ENCODE results near the gene ASMTL. TPM values are rescaled to one million over a fixed set of nuclear protein-coding genes. Genes with fewer than 3 reads are reported as not detected.

Gene ASMTL
- polyA plus RNA-seq, 1 donor (not counting 4 experiments of a cell fraction or from before 2014, with no cell fraction given) = 13.8 TPM

- Histone ChIP-seq H3K4me3 (ENCODE audit: control insufficient read depth in 2 of 3, extremely low read depth in 1 of 3, insufficient read depth in 2 of 3, low read depth in 1 of 3, low read length in 3 of 3) (no peak overlapping the region), H3K4me1 (ENCODE audit: control insufficient read depth, extremely low read depth, insufficient read depth, low read length) (no peaks in the 10 kb centered on the region), H2AFZ (ENCODE audit: control insufficient read depth, low read length) (no peak overlapping the region), H3K9me3 (ENCODE audit: control insufficient read depth, low read depth, low read length) (no peaks in the 10 kb centered on the region), H3K9me1 (ENCODE audit: control insufficient read depth, extremely low read depth, insufficient read depth, low read length) (no peaks in the 10 kb centered on the region), H3K4me2 (ENCODE audit: control insufficient read depth, extremely low read depth, insufficient read depth, low read depth, low read length) (no peak overlapping the region), H3K79me2 (ENCODE audit: control insufficient read depth, insufficient read depth, low read length) (no peaks in the 10 kb centered on the region), H3K27me3 (ENCODE audit: control insufficient read depth, extremely low read depth, insufficient read depth, low read length) (no peaks in the 10 kb centered on the region), H4K20me1 (ENCODE audit: control insufficient read depth, extremely low read depth, insufficient read depth, low read length) (no peaks in the 10 kb centered on the region), H3K27ac (ENCODE audit: control insufficient read depth, insufficient read depth, low read length) (no peak overlapping the region), H3K36me3 (ENCODE audit: control insufficient read depth in 2 of 2, extremely low read depth in 1 of 2, insufficient read depth in 2 of 2, low read length in 2 of 2) (peaks cover 3 to 17% of the 10 kb centered on the region in 2 experiments), H3K9ac (ENCODE audit: control insufficient read depth, extremely low read depth, insufficient read depth, low read length) (no peak overlapping the region)
- TF ChIP-seq EZH2 (IDR thresholded peaks at IDR 0.05; ENCODE audit: low read length) = no peak
- TF ChIP-seq, protein P1, sequence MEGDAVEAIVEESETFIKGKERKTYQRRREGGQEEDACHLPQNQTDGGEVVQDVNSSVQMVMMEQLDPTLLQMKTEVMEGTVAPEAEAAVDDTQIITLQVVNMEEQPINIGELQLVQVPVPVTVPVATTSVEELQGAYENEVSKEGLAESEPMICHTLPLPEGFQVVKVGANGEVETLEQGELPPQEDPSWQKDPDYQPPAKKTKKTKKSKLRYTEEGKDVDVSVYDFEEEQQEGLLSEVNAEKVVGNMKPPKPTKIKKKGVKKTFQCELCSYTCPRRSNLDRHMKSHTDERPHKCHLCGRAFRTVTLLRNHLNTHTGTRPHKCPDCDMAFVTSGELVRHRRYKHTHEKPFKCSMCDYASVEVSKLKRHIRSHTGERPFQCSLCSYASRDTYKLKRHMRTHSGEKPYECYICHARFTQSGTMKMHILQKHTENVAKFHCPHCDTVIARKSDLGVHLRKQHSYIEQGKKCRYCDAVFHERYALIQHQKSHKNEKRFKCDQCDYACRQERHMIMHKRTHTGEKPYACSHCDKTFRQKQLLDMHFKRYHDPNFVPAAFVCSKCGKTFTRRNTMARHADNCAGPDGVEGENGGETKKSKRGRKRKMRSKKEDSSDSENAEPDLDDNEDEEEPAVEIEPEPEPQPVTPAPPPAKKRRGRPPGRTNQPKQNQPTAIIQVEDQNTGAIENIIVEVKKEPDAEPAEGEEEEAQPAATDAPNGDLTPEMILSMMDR (optimal IDR thresholded peaks at IDR 0.05 in 1 of 3, IDR thresholded peaks at IDR 0.05 in 1 of 3, conservative IDR thresholded peaks at IDR 0.05 in 1 of 3; ENCODE audit: extremely low read depth in 1 of 3, insufficient read depth in 2 of 3, low read length in 3 of 3) = no peak
- DNase-seq (ENCODE audit: low read depth, low spot score) = no peak
- dilution Hi-C loops (cut with MboI; ENCODE audit: extremely low pct_ligation_motif_present, low sequenced_read_pairs) = no loop called here
- FAIRE-seq = no peak
Measured at GRCh38 chrX:1434871-1435240, 17.9 kb downstream of the ASMTL start.

DNA sequence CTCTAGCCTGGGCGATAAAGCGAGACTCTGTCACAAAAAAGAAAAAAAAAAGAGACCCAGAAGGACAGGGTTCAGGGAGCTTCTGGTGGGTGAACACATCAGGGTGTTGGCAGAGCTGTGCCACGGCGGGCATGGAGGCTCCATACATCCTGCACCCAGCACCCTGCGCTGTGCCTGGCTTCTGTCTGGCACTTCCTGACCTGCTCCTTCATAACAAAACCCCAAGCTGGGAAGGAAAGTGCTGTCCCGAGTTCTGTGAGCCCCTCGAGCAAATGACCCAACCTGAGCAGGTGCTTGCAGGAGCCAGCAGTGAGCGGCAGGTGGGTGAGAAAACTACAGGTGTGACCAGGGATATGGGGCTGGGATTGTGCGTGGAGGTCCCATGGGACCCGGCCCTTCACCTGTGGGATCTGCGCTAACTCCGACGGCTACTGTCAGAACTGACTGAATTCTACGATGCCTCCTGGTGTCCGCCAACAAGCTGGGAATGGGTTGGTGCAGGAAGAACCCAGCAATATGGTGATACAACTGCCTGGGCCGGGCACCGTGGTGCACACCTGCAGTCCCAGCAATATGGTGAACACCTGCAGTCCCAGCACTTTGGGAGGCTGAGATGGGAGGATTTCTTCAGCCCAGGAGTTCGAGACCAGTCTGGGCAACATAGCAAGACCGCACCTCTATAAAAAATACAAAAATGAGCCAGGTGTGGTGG, 18.9 kb downstream of the ASMTL start:
- FAIRE-seq (no peak), DNase-seq (ENCODE audit: low read depth, low spot score) (no peak)
- no peaks in the 10 kb centered on the region for H3K9me1 ChIP-seq (ENCODE audit: control insufficient read depth, extremely low read depth, insufficient read depth, low read length)
- H3K27ac ChIP-seq (ENCODE audit: control insufficient read depth, insufficient read depth, low read length) = no peak overlapping the region
- H4K20me1 ChIP-seq (ENCODE audit: control insufficient read depth, extremely low read depth, insufficient read depth, low read length) = no peaks in the 10 kb centered on the region
- H3K79me2 ChIP-seq (ENCODE audit: control insufficient read depth, insufficient read depth, low read length) = no peaks in the 10 kb centered on the region
- no peaks in the 10 kb centered on the region for H3K27me3 ChIP-seq (ENCODE audit: control insufficient read depth, extremely low read depth, insufficient read depth, low read length)
- no peaks in the 10 kb centered on the region for H3K4me1 ChIP-seq (ENCODE audit: control insufficient read depth, extremely low read depth, insufficient read depth, low read length)
- H3K4me2 ChIP-seq (ENCODE audit: control insufficient read depth, extremely low read depth, insufficient read depth, low read depth, low read length) = no peak overlapping the region
- H3K4me3 ChIP-seq (ENCODE audit: control insufficient read depth in 2 of 3, extremely low read depth in 1 of 3, insufficient read depth in 2 of 3, low read depth in 1 of 3, low read length in 3 of 3) = no peak overlapping the region
- TF ChIP-seq, protein P1 (optimal IDR thresholded peaks at IDR 0.05 in 1 of 3, IDR thresholded peaks at IDR 0.05 in 1 of 3, conservative IDR thresholded peaks at IDR 0.05 in 1 of 3; ENCODE audit: extremely low read depth in 1 of 3, insufficient read depth in 2 of 3, low read length in 3 of 3) = no peak
- no peak for TF ChIP-seq EZH2 (IDR thresholded peaks at IDR 0.05; ENCODE audit: low read length)
- dilution Hi-C loops (cut with MboI; ENCODE audit: extremely low pct_ligation_motif_present, low sequenced_read_pairs) = no loop called here
- peaks cover 3 to 17% of the 10 kb centered on the region in 2 experiments for H3K36me3 ChIP-seq (ENCODE audit: control insufficient read depth in 2 of 2, extremely low read depth in 1 of 2, insufficient read depth in 2 of 2, low read length in 2 of 2)
- no peak overlapping the region for H3K9ac ChIP-seq (ENCODE audit: control insufficient read depth, extremely low read depth, insufficient read depth, low read length)
- H3K9me3 ChIP-seq (ENCODE audit: control insufficient read depth, low read depth, low read length) = no peaks in the 10 kb centered on the region
- H2AFZ ChIP-seq (ENCODE audit: control insufficient read depth, low read length) = no peak overlapping the region
